ENCODE results near the gene HES7. TPM values are rescaled to one million over a fixed set of nuclear protein-coding genes. Genes with fewer than 3 reads are reported as not detected.
A peak's percentile ranks its signal among the peaks of the same experiment; 100 is the strongest.

HES7 gene
- total and polyA plus RNA-seq, 9 of the 15 experiments (the other 6 are each of a cell fraction or from before 2014, with no cell fraction given), result 0.03 to 1.7 (median 0.14) TPM; not detected in 1

GRCh38 chr17:8121681-8122421 lies 2.1 kb downstream of the HES7 start (continued):
- TF ChIP-seq ZNF398 (CRISPR knock-in tag; IDR thresholded peaks at IDR 0.05) (no peak), MBD2 (IDR thresholded peaks at IDR 0.05; ENCODE audit: borderline replicate concordance, low read depth) (no peak), OTX1 (CRISPR knock-in tag; IDR thresholded peaks at IDR 0.05) (no peak), ZNF408 (CRISPR knock-in tag; IDR thresholded peaks at IDR 0.05; ENCODE audit: low read depth) (no peak), HDAC3 (IDR thresholded peaks at IDR 0.05; ENCODE audit: borderline replicate concordance, partially characterized antibody) (no peak), RAD21 (CRISPR knock-in tag; conservative IDR thresholded peaks at IDR 0.05 in 1 of 2, IDR thresholded peaks at IDR 0.05 in 1 of 2) (peak; percentile 68 to 81), RNF219 (CRISPR knock-in tag; IDR thresholded peaks at IDR 0.05) (no peak), ZNF445 (CRISPR knock-in tag; IDR thresholded peaks at IDR 0.05; ENCODE audit: low read depth) (no peak), RERE (CRISPR knock-in tag; IDR thresholded peaks at IDR 0.05; ENCODE audit: borderline replicate concordance) (no peak), ZNF707 (CRISPR knock-in tag; conservative IDR thresholded peaks at IDR 0.05) (no peak), PREB (CRISPR knock-in tag; IDR thresholded peaks at IDR 0.05) (no peak), SP2 (IDR thresholded peaks at IDR 0.05; ENCODE audit: extremely low read depth, low read depth, low read length, poor library complexity, severe bottlenecking) (no peak), ELK3 (CRISPR knock-in tag; IDR thresholded peaks at IDR 0.05) (no peak)

Data from K562 (cell line).